ENCODE measurements around the gene PTPRQ. TPM values are rescaled to one million over a fixed set of nuclear protein-coding genes. Genes with fewer than 3 reads are reported as not detected.

Gene PTPRQ
- total RNA-seq, 3 donors from 2014 or later, result 0.66 to 8.0 (median 4.0) TPM

- Histone ChIP-seq H3K27ac (no peak overlapping the region), H3K36me3 (no peaks in the 10 kb centered on the region), H3K27me3 (no peaks in the 10 kb centered on the region), H3K9me3 (peaks cover 0 to 5% of the 10 kb centered on the region in 2 donors), H3K4me1 (no peaks in the 10 kb centered on the region), H3K4me3 (no peak overlapping the region)
- DNase-seq (ENCODE audit: low spot score in 2 of 2), result no peak
- intact Hi-C loops (cut with DNase I; ENCODE audit: low total_unique reads), result loop anchor here (10.0 kb wide), 1 partner anchor 1008 kb away; no protein-coding TSS in a partner anchor
- no peak for TF ChIP-seq CTCF (IDR thresholded peaks at IDR 0.05)
- no peak for TF ChIP-seq POLR2AphosphoS5 (IDR thresholded peaks at IDR 0.05)
- no peak for TF ChIP-seq POLR2A (IDR thresholded peaks at IDR 0.05)
Measured at GRCh38 chr12:80512781-80513180, 68.7 kb downstream of the PTPRQ start.

GRCh38 chr12:80513211-80513610 is 69.2 kb downstream of the PTPRQ start:
- Histone ChIP-seq H3K4me3 (no peak overlapping the region), H3K36me3 (no peaks in the 10 kb centered on the region), H3K9me3 (peaks cover 0 to 7% of the 10 kb centered on the region in 2 donors), H3K4me1 (no peaks in the 10 kb centered on the region), H3K27me3 (no peaks in the 10 kb centered on the region), H3K27ac (no peak overlapping the region)
- TF ChIP-seq POLR2A (IDR thresholded peaks at IDR 0.05), result no peak
- no peak for TF ChIP-seq CTCF (IDR thresholded peaks at IDR 0.05)
- TF ChIP-seq POLR2AphosphoS5 (IDR thresholded peaks at IDR 0.05), result no peak
- DNase-seq (ENCODE audit: low spot score in 2 of 2), result no peak
- intact Hi-C loops (cut with DNase I; ENCODE audit: low total_unique reads), result loop anchor here (10.0 kb wide), 1 partner anchor 1008 kb away; no protein-coding TSS in a partner anchor

GRCh38 chr12:80517655-80518054 is 73.6 kb downstream of the PTPRQ start:
- intact Hi-C loops (cut with DNase I; ENCODE audit: low total_unique reads), result loop anchor here (10.0 kb wide), 1 partner anchor 1013 kb away; no protein-coding TSS in a partner anchor
- Histone ChIP-seq H3K4me1 (no peaks in the 10 kb centered on the region), H3K36me3 (no peaks in the 10 kb centered on the region), H3K9me3 (peaks cover 0 to 11% of the 10 kb centered on the region in 2 donors), H3K4me3 (no peak overlapping the region), H3K27me3 (no peaks in the 10 kb centered on the region), H3K27ac (no peak overlapping the region)
- TF ChIP-seq CTCF (IDR thresholded peaks at IDR 0.05), result no peak
- TF ChIP-seq POLR2A (IDR thresholded peaks at IDR 0.05), result no peak
- TF ChIP-seq POLR2AphosphoS5 (IDR thresholded peaks at IDR 0.05), result no peak
- no peak for DNase-seq (ENCODE audit: low spot score in 2 of 2)

GRCh38 chr12:80531646-80532045 is 87.6 kb downstream of the PTPRQ start:
- no peak overlapping the region for H3K27ac ChIP-seq
- no peaks in the 10 kb centered on the region for H3K4me1 ChIP-seq
- DNase-seq (ENCODE audit: low spot score in 2 of 2), result no peak
- no peak for TF ChIP-seq CTCF (IDR thresholded peaks at IDR 0.05)
- no peak for TF ChIP-seq POLR2AphosphoS5 (IDR thresholded peaks at IDR 0.05)
- TF ChIP-seq POLR2A (IDR thresholded peaks at IDR 0.05), result no peak
- no peak overlapping the region for H3K4me3 ChIP-seq
- H3K36me3 ChIP-seq, result peaks cover 4% of the 10 kb centered on the region
- H3K9me3 ChIP-seq, result no peaks in the 10 kb centered on the region
- no peaks in the 10 kb centered on the region for H3K27me3 ChIP-seq
- intact Hi-C loops (cut with DNase I; ENCODE audit: low total_unique reads), result no loop called here

GRCh38 chr12:80539029-80539428 is 95.0 kb downstream of the PTPRQ start:
- no peak overlapping the region for H3K4me3 ChIP-seq
- H3K9me3 ChIP-seq, result no peaks in the 10 kb centered on the region
- H3K4me1 ChIP-seq, result no peaks in the 10 kb centered on the region
- H3K27ac ChIP-seq, result no peak overlapping the region
- H3K27me3 ChIP-seq, result no peaks in the 10 kb centered on the region
- no peaks in the 10 kb centered on the region for H3K36me3 ChIP-seq
- TF ChIP-seq POLR2AphosphoS5 (IDR thresholded peaks at IDR 0.05) (no peak), CTCF (IDR thresholded peaks at IDR 0.05) (no peak), POLR2A (IDR thresholded peaks at IDR 0.05) (no peak)
- DNase-seq (ENCODE audit: low spot score in 2 of 2), result no peak
- intact Hi-C loops (cut with DNase I; ENCODE audit: low total_unique reads), result no loop called here
